Gastroesophageal sphincter (tissue), 3 donors: ENCODE data around the gene PGM2L1.

Source experiments
- CTCF ChIP-seq, 4 experiments: fragments of 200-600 bp in 2 of 4; fragments of 450-650 bp in 2 of 4; sonication (generic) in 1 of 4; IDR thresholded peaks; one replicate each; pipeline ENCODE4 v1.5.1; 2017 to 2019; ENCODE audit warnings: antibody characterized with exemption in 4 of 4, mild to moderate bottlenecking in 2 of 4, moderate library complexity in 2 of 4
- POLR2A ChIP-seq, 2 donors: fragments of 450-650 bp; IDR thresholded peaks; one replicate each; pipeline ENCODE4 v1.6.1; 2017; ENCODE audit warnings: antibody characterized with exemption in 2 of 2, mild to moderate bottlenecking in 2 of 2, moderate library complexity in 1 of 2
- POLR2AphosphoS5 ChIP-seq: sonication (generic); formaldehyde crosslinking; IDR thresholded peaks from one replicate; pipeline ENCODE4 v1.6.1; 2017; ENCODE audit warnings: antibody characterized with exemption

- no peak for TF ChIP-seq CTCF (IDR thresholded peaks at IDR 0.05)
- TF ChIP-seq POLR2A (IDR thresholded peaks at IDR 0.05) = no peak
- TF ChIP-seq POLR2AphosphoS5 = no peak
Measured at GRCh38 chr11:74316772-74317505, 81.3 kb downstream of the PGM2L1 start.
